HepG2 (cell line): ENCODE data around the gene GP1BA. TPM values are rescaled to one million over a fixed set of nuclear protein-coding genes. Genes with fewer than 3 reads are reported as not detected.

Source experiments
- ELF4 ChIP-seq: sonication (generic); formaldehyde crosslinking; IDR thresholded peaks from 2 replicates; pipeline ENCODE4 v1.5.0; 2020; ENCODE audit warnings: missing genetic modification reagents, mild to moderate bottlenecking, moderate library complexity, borderline replicate concordance
- FOSL2 ChIP-seq: sonication (generic); formaldehyde crosslinking; IDR thresholded peaks from 2 replicates; pipeline ENCODE4 v1.4.0; 2020; ENCODE audit warnings: missing genetic modification reagents
- FOXC1 ChIP-seq: sonication (generic); formaldehyde crosslinking; IDR thresholded peaks from 2 replicates; pipeline ENCODE4 v1.8.0; 2022; ENCODE audit warnings: mild to moderate bottlenecking, missing genetic modification reagents, borderline replicate concordance
- GATA4 ChIP-seq: sonication (generic); IDR thresholded peaks from 2 replicates; pipeline ENCODE4 v1.6.1; 2016; ENCODE audit warnings: antibody characterized with exemption, low read depth, borderline replicate concordance
- HNRNPLL ChIP-seq: fragments of 200-400 bp; formaldehyde crosslinking; IDR thresholded peaks from 2 replicates; pipeline ENCODE4 v1.6.1; 2017; ENCODE audit warnings: mild to moderate bottlenecking, low read depth, low read length; ENCODE audit not compliant: poor library complexity, severe bottlenecking
- KDM3A ChIP-seq: IDR thresholded peaks from 2 replicates; pipeline ENCODE4 v1.6.1; 2018; ENCODE audit warnings: low read depth, missing compliant biosample characterization
- KLF11 ChIP-seq: IDR thresholded peaks from 2 replicates; pipeline ENCODE4 v1.6.1; 2016; ENCODE audit warnings: missing compliant biosample characterization
- SIX4 ChIP-seq: sonication (generic); formaldehyde crosslinking; IDR thresholded peaks from 2 replicates; pipeline ENCODE4 v1.4.0; 2020; ENCODE audit warnings: missing genetic modification reagents
- TFDP1 ChIP-seq: IDR thresholded peaks from 2 replicates; pipeline ENCODE4 v1.6.1; 2016; ENCODE audit warnings: missing compliant biosample characterization, missing genetic modification reagents, borderline replicate concordance
- ZNF136 ChIP-seq: sonication (generic); formaldehyde crosslinking; IDR thresholded peaks from 2 replicates; pipeline ENCODE4 v1.8.1; 2022; ENCODE audit warnings: low read depth, mild to moderate bottlenecking, moderate library complexity, missing genetic modification reagents
- ZNF138 ChIP-seq: sonication (generic); formaldehyde crosslinking; IDR thresholded peaks from 2 replicates; pipeline ENCODE4 v1.5.0; 2020; ENCODE audit warnings: mild to moderate bottlenecking, low read depth, missing genetic modification reagents
- ZNF496 ChIP-seq: sonication (generic); formaldehyde crosslinking; IDR thresholded peaks from 2 replicates; pipeline ENCODE4 v1.8.1; 2023; ENCODE audit warnings: mild to moderate bottlenecking, moderate library complexity, missing genetic modification reagents; ENCODE audit not compliant: insufficient replicate concordance
- polyA plus RNA-seq, 8 experiments: library from polyadenylated mRNA; depleted of rRNA in 3 of 8; stranded (reverse) in 7 of 8; unstranded in 1 of 8; fragments of >200 nt; fragmentation: Illumina TruSeq in 4 of 8; extraction: Trizol in 4 of 8; gene quantifications; 2 replicates each; pipeline versions ENCODE4 v1.2.1 to v1.2.3, GENCODE V29; 2011 to 2016; ENCODE audit warnings: low read depth in 4 of 8, missing spikeins in 1 of 8, mixed read lengths in 1 of 8; ENCODE audit not compliant: insufficient read depth in 1 of 8
- total RNA-seq, 5 experiments: library from RNA; depleted of rRNA; stranded (reverse); fragments of >200 nt; fragmentation: Illumina TruSeq; extraction: Trizol; gene quantifications; 2 replicates each; pipeline ENCODE4 v1.2.3, GENCODE V29; 2016; ENCODE audit warnings: low read depth in 1 of 5
- TF ChIP-seq, protein P1 (sequence below): sonication (generic); formaldehyde crosslinking; IDR thresholded peaks from 2 replicates; pipeline ENCODE4 v1.5.0; 2020; ENCODE audit warnings: missing genetic modification reagents
- TF ChIP-seq, protein P2 (sequence below): sonication (generic); formaldehyde crosslinking; IDR thresholded peaks from 2 replicates; pipeline ENCODE4 v1.5.0; 2020; ENCODE audit warnings: mild to moderate bottlenecking, low read depth, missing genetic modification reagents, borderline replicate concordance
- TF ChIP-seq, protein P3 (sequence below): sonication (generic); formaldehyde crosslinking; IDR thresholded peaks from 2 replicates; pipeline ENCODE4 v1.4.0; 2020; ENCODE audit warnings: missing genetic modification reagents
- TF ChIP-seq, protein P4 (sequence below): sonication (generic); formaldehyde crosslinking; IDR thresholded peaks from 2 replicates; pipeline ENCODE4 v1.5.1; 2020; ENCODE audit warnings: mild to moderate bottlenecking, missing genetic modification reagents, moderate library complexity

GP1BA gene
- total and polyA plus RNA-seq, 2 of the 13 experiments (the other 11 are each of a cell fraction or from before 2014, with no cell fraction given) = not detected

DNA sequence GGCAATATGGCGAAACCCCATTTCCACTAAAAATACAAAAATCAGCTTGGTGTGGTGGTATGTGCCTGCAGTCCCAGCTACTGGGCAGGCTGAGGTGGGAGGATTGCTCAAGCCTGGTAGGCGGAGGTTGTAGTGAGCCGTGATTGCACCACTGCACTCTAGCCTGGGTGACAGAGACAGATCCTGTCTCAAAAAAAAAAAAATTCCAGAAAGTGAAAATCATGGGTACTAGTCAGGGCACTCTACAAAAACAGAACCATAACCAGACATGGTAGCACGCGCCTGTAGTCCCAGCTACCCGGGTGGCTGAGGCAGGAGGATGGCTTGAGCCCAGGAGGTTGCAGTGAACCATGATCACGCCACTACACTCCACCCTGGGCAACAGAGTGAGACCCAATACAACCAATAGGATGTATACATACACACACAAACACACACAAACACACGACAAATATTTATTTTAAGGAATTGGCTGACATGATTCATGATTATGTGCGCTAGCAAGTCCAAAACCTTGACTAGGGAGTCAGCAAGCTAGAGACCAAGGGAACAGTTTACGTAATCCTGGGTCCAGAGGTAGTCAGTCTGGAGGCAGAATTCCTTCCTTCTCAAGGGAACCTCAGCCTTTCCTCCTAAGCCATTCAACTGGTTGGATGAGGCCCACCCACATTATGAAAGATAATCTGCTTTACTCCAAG is 11.6 kb upstream of the GP1BA start (continued):
- TF ChIP-seq ELF4 (CRISPR knock-in tag) = no peak
- TF ChIP-seq, protein P1, sequence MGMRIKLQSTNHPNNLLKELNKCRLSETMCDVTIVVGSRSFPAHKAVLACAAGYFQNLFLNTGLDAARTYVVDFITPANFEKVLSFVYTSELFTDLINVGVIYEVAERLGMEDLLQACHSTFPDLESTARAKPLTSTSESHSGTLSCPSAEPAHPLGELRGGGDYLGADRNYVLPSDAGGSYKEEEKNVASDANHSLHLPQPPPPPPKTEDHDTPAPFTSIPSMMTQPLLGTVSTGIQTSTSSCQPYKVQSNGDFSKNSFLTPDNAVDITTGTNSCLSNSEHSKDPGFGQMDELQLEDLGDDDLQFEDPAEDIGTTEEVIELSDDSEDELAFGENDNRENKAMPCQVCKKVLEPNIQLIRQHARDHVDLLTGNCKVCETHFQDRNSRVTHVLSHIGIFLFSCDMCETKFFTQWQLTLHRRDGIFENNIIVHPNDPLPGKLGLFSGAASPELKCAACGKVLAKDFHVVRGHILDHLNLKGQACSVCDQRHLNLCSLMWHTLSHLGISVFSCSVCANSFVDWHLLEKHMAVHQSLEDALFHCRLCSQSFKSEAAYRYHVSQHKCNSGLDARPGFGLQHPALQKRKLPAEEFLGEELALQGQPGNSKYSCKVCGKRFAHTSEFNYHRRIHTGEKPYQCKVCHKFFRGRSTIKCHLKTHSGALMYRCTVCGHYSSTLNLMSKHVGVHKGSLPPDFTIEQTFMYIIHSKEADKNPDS (CRISPR knock-in tag) = no peak
- TF ChIP-seq GATA4 = no peak
- no peak for TF ChIP-seq KLF11 (CRISPR knock-in tag)
- peak; percentile 36; the same call in 1 of the 2 replicates for TF ChIP-seq FOSL2 (CRISPR knock-in tag)
- TF ChIP-seq ZNF136 = no peak
- TF ChIP-seq, protein P2, sequence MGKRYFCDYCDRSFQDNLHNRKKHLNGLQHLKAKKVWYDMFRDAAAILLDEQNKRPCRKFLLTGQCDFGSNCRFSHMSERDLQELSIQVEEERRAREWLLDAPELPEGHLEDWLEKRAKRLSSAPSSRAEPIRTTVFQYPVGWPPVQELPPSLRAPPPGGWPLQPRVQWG (CRISPR knock-in tag) = no peak
- no peak for TF ChIP-seq SIX4 (CRISPR knock-in tag)
- no peak for TF ChIP-seq ZNF138 (CRISPR knock-in tag)
- no peak for TF ChIP-seq FOXC1 (CRISPR knock-in tag)
- TF ChIP-seq, protein P3, sequence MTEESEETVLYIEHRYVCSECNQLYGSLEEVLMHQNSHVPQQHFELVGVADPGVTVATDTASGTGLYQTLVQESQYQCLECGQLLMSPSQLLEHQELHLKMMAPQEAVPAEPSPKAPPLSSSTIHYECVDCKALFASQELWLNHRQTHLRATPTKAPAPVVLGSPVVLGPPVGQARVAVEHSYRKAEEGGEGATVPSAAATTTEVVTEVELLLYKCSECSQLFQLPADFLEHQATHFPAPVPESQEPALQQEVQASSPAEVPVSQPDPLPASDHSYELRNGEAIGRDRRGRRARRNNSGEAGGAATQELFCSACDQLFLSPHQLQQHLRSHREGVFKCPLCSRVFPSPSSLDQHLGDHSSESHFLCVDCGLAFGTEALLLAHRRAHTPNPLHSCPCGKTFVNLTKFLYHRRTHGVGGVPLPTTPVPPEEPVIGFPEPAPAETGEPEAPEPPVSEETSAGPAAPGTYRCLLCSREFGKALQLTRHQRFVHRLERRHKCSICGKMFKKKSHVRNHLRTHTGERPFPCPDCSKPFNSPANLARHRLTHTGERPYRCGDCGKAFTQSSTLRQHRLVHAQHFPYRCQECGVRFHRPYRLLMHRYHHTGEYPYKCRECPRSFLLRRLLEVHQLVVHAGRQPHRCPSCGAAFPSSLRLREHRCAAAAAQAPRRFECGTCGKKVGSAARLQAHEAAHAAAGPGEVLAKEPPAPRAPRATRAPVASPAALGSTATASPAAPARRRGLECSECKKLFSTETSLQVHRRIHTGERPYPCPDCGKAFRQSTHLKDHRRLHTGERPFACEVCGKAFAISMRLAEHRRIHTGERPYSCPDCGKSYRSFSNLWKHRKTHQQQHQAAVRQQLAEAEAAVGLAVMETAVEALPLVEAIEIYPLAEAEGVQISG = peak; percentile 33; the same call in 1 of the 2 replicates
- TF ChIP-seq KDM3A = no peak
- TF ChIP-seq HNRNPLL = no peak
- no peak for TF ChIP-seq ZNF496
- no peak for TF ChIP-seq TFDP1
- TF ChIP-seq, protein P4, sequence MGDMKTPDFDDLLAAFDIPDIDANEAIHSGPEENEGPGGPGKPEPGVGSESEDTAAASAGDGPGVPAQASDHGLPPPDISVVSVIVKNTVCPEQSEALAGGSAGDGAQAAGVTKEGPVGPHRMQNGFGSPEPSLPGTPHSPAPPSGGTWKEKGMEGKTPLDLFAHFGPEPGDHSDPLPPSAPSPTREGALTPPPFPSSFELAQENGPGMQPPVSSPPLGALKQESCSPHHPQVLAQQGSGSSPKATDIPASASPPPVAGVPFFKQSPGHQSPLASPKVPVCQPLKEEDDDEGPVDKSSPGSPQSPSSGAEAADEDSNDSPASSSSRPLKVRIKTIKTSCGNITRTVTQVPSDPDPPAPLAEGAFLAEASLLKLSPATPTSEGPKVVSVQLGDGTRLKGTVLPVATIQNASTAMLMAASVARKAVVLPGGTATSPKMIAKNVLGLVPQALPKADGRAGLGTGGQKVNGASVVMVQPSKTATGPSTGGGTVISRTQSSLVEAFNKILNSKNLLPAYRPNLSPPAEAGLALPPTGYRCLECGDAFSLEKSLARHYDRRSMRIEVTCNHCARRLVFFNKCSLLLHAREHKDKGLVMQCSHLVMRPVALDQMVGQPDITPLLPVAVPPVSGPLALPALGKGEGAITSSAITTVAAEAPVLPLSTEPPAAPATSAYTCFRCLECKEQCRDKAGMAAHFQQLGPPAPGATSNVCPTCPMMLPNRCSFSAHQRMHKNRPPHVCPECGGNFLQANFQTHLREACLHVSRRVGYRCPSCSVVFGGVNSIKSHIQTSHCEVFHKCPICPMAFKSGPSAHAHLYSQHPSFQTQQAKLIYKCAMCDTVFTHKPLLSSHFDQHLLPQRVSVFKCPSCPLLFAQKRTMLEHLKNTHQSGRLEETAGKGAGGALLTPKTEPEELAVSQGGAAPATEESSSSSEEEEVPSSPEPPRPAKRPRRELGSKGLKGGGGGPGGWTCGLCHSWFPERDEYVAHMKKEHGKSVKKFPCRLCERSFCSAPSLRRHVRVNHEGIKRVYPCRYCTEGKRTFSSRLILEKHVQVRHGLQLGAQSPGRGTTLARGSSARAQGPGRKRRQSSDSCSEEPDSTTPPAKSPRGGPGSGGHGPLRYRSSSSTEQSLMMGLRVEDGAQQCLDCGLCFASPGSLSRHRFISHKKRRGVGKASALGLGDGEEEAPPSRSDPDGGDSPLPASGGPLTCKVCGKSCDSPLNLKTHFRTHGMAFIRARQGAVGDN (CRISPR knock-in tag) = peak; percentile 30; the same call in 1 of the 2 replicates
